T47D (cell line): ENCODE data around the gene GLIS1.
A peak's percentile ranks its signal among the peaks of the same experiment; 100 is the strongest.

Experiments
- DNase-seq, 2 experiments: peaks; one replicate each; pipeline versions ENCODE4 v3.0.0 to v3.0.0-alpha.2; 2011 to 2012; ENCODE audit warnings: low read depth in 1 of 2, low spot score in 1 of 2
- JUND ChIP-seq: IDR thresholded peaks from 2 replicates; pipeline ENCODE4 v1.6.1; 2012; ENCODE audit warnings: low read depth
- in situ Hi-C: cut with HindIII; loops from 2 replicates; pipeline ENCODE4 v1.10.0; 2016; ENCODE audit warnings: low sequenced_read_pairs, low pct_unique_long_range_greater_than_20kb

The GLIS1 gene

DNA sequence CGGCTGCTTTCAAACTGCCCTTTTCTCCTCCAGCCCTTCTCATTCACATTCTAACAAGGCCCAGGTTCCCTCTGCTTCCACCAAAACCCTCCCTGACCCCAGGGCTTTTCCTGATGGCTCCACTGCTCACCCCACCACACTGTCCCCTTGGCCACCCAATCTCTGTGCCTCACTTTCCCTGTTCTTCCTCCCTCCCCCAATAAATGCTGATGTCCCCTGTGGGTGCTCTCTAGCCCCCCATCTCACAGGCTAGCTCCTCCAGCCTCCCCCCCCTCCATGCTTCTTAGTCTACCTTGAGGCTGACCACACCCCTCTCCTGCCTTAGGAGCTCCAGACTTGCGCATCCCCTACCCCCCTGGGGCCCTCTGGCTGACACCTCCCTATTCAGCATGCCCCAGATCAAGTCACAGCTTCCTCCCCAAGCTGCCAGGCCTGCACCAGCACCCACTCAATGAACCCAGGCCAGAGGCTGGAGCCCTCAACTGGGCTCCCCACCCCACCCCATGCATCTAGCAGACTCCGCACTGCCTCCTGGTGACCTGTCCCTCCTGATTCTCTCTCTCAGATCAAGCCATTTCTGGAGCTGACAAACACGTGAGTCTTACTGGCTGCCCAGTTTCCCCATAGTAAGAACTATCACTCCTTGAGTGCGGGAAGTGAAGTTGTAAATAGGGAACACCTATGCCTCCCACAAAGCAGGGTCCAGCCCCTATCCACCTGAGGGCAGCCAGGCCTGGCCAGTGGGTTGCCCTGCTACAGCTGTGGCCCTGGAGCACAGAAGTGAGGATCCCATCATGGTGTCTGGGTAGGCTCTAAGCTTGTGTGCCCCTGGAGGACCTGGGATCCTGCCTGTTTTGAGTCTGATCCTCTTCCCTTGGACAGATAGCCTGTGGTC, 161.9 kb downstream of the GLIS1 start:
- TF ChIP-seq JUND, result no peak
- in situ Hi-C loops, result no loop called here
- no peak for DNase-seq

- no peak for DNase-seq
- TF ChIP-seq JUND, result no peak
- in situ Hi-C loops, result no loop called here
Measured at GRCh38 chr1:53576381-53576801, 162.6 kb downstream of the GLIS1 start.

DNA sequence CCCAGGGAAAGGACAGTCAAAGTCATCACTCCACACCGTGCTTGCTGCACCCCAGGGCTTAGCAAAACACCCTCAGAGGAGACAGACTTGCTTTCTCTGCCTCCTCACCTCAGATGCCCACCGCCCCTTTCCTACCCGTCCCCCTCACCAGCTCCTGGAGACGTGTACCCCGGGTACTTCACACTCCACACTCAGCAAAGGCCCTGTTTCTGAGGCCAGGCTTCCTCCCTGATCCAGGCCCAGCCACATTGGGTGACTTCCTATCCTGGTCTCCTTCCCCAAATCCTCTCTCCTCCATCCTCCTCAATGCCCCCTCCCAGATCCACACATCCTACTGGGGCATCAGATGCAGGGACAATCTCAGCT, 163.0 kb downstream of the GLIS1 start:
- no peak for TF ChIP-seq JUND
- in situ Hi-C loops, result no loop called here
- no peak for DNase-seq

DNA sequence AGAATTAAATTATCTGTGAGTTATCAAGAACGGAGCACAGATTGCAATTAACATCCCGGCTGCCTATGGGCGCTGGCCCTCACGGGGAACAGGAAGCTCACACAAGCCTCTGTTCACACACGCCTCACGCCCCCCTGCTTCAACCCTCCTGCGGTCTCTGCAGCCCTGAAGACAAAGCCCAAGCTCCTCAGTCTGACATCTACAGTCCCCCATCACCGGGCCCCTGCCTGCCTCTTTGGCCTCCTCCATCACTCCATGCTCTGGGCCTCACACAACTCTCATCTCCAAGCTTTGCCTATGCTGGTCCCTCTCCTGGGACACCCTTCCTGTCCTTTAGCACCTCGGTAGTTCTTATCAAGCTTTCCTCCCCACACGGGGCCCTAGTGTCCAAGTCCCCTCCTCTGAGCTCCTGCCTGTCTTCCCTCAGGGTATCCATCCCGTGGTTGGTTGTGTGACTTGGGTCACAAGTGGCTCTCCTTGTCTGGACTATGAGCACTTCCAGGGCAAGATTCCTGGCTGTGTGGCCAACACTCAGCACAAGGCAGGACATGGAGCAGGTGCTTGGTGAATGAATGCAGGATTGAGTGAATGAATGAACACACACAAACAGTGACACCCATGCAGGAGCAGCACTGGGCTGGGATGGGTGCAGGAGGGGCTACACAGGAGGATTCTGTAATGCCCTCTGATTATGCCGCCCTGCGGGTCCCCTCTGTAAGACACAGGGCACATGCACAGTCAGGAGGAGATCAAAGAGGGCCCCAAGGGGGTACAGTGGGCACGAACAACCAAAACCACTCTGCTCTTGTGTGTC, 163.6 kb downstream of the GLIS1 start:
- no peak for DNase-seq
- TF ChIP-seq JUND, result no peak
- in situ Hi-C loops, result no loop called here

DNA sequence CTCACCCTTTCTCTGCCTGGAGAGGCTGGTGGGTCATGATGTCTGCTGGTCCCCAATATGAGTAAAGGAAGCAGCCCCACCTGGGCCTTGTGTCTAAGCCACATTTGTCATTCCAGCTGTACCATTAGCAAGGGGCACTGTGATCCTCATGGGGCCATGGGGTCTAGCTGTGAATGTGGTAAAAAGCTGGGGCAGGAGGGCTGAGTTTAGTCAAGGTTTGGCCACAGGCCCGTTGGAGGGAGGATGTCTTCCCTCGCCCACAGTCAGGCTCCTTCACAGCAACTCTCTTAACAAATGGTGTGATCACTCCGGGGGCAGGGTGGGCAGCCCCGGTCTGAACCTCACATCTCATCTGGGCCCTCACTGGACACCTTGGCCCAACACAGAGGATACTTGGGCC, 164.3 kb downstream of the GLIS1 start:
- TF ChIP-seq JUND, result no peak
- DNase-seq, result no peak
- in situ Hi-C loops, result no loop called here

- DNase-seq, result no peak
- TF ChIP-seq JUND, result no peak
- in situ Hi-C loops, result no loop called here
Measured at GRCh38 chr1:53573931-53574330, 165.0 kb downstream of the GLIS1 start.

- no peak for TF ChIP-seq JUND
- in situ Hi-C loops, result no loop called here
Measured at GRCh38 chr1:53573522-53573921, 165.4 kb downstream of the GLIS1 start.

DNA sequence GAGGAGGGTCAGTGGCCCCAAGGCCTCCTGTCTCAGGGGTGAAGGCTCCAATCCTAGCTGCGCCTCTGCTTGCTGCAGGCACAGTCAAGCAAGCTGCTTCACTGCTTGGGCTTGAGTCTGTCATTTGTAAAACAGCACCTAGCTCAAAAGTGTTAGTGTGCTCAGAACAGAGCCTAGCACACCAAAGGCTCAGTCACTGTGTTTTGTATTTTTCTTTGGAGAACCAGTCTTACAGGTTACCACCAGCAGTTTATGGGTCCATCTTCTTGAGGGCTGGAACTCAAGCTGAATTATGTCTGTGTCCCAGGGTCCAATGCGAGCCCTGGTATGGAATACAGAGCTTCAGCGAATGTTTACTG, 166.2 kb downstream of the GLIS1 start:
- in situ Hi-C loops, result no loop called here
- TF ChIP-seq JUND, result no peak
- peak; percentile 25 to 71 for DNase-seq

More at GRCh38 chr1:53573522-53573921, 165.4 kb downstream of the GLIS1 start:
- no peak for DNase-seq

DNA sequence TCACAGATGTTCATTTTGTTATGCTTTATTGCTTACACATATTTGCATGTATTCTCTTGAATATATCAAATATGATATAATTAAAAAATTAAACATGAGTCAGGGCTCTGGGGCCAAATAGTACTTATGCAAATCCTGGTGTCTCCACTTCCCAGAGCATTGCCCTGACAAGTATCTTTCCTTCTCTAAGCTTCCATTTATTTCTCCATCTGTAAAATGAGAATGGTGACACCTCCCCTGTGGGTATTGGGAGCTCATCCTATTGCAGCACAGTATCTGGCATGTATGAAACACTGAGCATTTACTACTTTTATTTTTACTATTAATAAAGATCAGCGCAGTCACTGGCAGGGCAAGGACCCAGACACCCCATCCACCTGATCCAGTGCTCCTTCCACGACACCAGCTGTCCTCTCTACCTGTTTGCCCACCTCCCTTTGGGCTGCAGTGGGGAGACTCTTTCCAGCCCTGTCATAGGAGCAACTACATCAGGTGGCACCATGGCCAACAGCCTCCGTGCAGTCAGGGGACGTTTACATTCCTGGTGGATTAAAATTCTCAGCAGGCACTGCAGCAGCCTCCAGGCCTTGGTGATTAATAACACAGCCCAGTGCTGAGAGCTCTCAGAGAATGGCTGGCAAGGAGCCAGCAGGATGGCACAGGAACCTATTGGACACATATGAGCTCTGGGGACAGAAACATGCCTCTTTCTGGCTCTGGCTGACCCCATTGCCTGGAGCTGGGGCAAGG, 166.7 kb downstream of the GLIS1 start:
- no peak for TF ChIP-seq JUND
- in situ Hi-C loops, result no loop called here
- DNase-seq, result peak; percentile 63 to 92

DNA sequence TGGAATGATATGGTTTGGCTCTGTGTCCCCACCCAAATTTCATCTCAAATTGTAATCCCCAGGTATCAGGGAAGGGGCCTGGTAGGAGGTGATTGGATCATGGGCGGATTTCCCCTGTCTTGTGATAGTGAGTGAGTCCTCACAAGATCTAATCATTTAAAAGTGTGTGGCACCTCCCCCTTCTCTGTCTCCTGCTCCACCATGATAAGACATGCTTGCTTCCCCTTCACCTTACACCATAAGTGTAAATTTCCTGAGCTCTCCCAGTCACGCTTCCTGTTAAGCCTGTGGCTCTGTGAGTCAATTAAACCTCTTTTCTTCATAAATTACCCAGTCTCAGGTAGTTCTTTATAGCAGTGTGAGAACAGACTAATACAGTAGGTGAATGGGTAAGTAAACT, 170.4 kb downstream of the GLIS1 start:
- in situ Hi-C loops, result no loop called here
- no peak for DNase-seq

DNA sequence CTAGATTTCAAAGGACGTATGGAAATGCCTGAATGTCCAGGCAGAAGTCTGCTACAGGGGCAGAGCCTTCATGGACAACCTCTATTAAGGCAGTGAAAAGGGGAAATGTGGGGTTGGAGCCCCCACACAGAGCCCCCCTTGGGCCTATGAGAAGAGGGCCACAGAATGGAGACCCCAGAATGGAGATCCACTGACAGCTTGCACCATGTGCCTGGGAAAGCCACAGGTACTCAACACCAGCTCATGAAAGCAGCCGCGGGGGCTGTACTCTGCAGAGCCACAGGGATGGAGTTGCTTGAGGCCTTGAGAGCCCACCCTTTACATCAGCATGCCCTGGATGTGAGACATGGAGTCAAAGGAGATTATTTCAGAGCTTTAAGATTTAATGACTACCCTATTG, 171.1 kb downstream of the GLIS1 start:
- no peak for TF ChIP-seq JUND
- in situ Hi-C loops, result no loop called here
- no peak for DNase-seq

More for the DNA sequence above, 170.4 kb downstream of the GLIS1 start:
- TF ChIP-seq JUND, result no peak

- in situ Hi-C loops, result no loop called here
- no peak for TF ChIP-seq JUND
- DNase-seq, result no peak
Measured at GRCh38 chr1:53567450-53567849, 171.5 kb downstream of the GLIS1 start.
